OCI-LY7 (cell line): ENCODE measurements around the gene AK5. TPM values are rescaled to one million over a fixed set of nuclear protein-coding genes. Genes with fewer than 3 reads are reported as not detected.
A peak's percentile ranks its signal among the peaks of the same experiment; 100 is the strongest.

Experiments
- BruUV-seq: library from RNA; stranded (reverse); fragments of 400-500 nt; replicated peaks from 2 replicates; lab custom pipeline; 2021; lab: Mats Ljungman, UMichigan
- CTCF ChIA-PET: fragments of 300-600 bp; sonication (Branson Sonifier 250); formaldehyde crosslinking; loops from one replicate; lab custom pipeline; 2022; ENCODE audit warnings: antibody characterized with exemption; ENCODE audit not compliant: unreplicated experiment; lab: Charles Lee
- POLR2A ChIA-PET: fragments of 300-600 bp; sonication (Branson Sonifier 250); formaldehyde crosslinking; loops from one replicate; lab custom pipeline; 2022; ENCODE audit warnings: antibody characterized with exemption; lab: Charles Lee
- DNase-seq: peaks from one replicate; pipeline ENCODE4 v3.0.0-alpha.2; 2015; ENCODE audit warnings: low spot score
- H2AFZ ChIP-seq: fragments of 200-600 bp; sonication (generic), shearing (Covaris generic); 2 replicates; pipeline ENCODE4 v1.6.1; 2014; ENCODE audit warnings: mild to moderate bottlenecking, antibody characterized with exemption, low read length, moderate library complexity
- H3K27ac ChIP-seq: fragments of 200-600 bp; sonication (generic); 2 replicates; pipeline ENCODE4 v1.5.1; 2014; ENCODE audit warnings: mixed run types, low read depth, mild to moderate bottlenecking, moderate library complexity, low read length, inconsistent platforms; ENCODE audit not compliant: poor library complexity, severe bottlenecking
- H3K36me3 ChIP-seq: fragments of 200-600 bp; sonication (generic); 2 replicates; pipeline ENCODE4 v1.6.1; 2014; ENCODE audit warnings: mild to moderate bottlenecking, antibody characterized with exemption, low read length, moderate library complexity, mixed read lengths; ENCODE audit not compliant: insufficient read depth
- H3K4me1 ChIP-seq: fragments of 200-600 bp; sonication (generic); 2 replicates; pipeline ENCODE4 v1.5.1; 2014; ENCODE audit warnings: mild to moderate bottlenecking, low read length; ENCODE audit not compliant: insufficient read depth, poor library complexity, severe bottlenecking
- H3K4me2 ChIP-seq: fragments of 200-600 bp; sonication (generic); 2 replicates; pipeline ENCODE4 v1.6.1; 2014; ENCODE audit warnings: mild to moderate bottlenecking, low read length
- H3K4me3 ChIP-seq: fragments of 200-600 bp; sonication (generic); 2 replicates; pipeline ENCODE4 v1.5.1; 2014; ENCODE audit warnings: mild to moderate bottlenecking, low read depth, low read length; ENCODE audit not compliant: poor library complexity, severe bottlenecking
- H3K79me2 ChIP-seq: fragments of 200-600 bp; sonication (generic); 2 replicates; pipeline ENCODE4 v1.6.1; 2016; ENCODE audit warnings: low read depth, mild to moderate bottlenecking, low read length, moderate library complexity, mixed read lengths; ENCODE audit not compliant: insufficient read depth
- H3K9me2 ChIP-seq: fragments of 200-600 bp; sonication (generic); 2 replicates; pipeline ENCODE4 v1.6.1; 2016; ENCODE audit warnings: mild to moderate bottlenecking, low read length, mixed read lengths; ENCODE audit not compliant: insufficient read depth
- H3K9me3 ChIP-seq: fragments of 200-600 bp; sonication (generic); 2 replicates; pipeline ENCODE4 v1.6.1; 2014; ENCODE audit warnings: mild to moderate bottlenecking, mixed run types, low read length, mixed read lengths
- H4K20me1 ChIP-seq: fragments of 200-600 bp; sonication (generic); 2 replicates; pipeline ENCODE4 v1.6.1; 2014; ENCODE audit warnings: mild to moderate bottlenecking, antibody characterized with exemption, low read length, moderate library complexity, mixed read lengths; ENCODE audit not compliant: insufficient read depth
- CTCF ChIP-seq: fragments of 200-600 bp; sonication (generic); conservative IDR thresholded peaks from 2 replicates; pipeline ENCODE4 v1.5.1; 2014; ENCODE audit warnings: mild to moderate bottlenecking, antibody characterized with exemption, low read length, moderate library complexity, mixed read lengths
- EZH2phosphoT487 ChIP-seq: fragments of 200-600 bp; sonication (generic); IDR thresholded peaks from 2 replicates; pipeline ENCODE4 v1.6.1; 2018; ENCODE audit warnings: low read depth, borderline replicate concordance, mild to moderate bottlenecking, mixed run types, antibody characterized with exemption, low read length, moderate library complexity, mixed read lengths
- intact Hi-C: fragments of 100-400 bp; cut with micrococcal nuclease; formaldehyde crosslinking; loops from one replicate; pipeline ENCODE4 v1.10.0; 2022; ENCODE audit not compliant: unreplicated experiment
- total RNA-seq, 2 experiments: library from RNA; depleted of rRNA in 1 of 2; stranded (reverse); fragments of >200 nt in 1 of 2; shearing (Covaris generic) in 1 of 2; gene quantifications; 2 replicates each; pipeline ENCODE4 v1.2.3, GENCODE V29; 2014 to 2022

Gene AK5
- total RNA-seq, 2 experiments from 2014 or later: not detected

GRCh38 chr1:77287535-77287934, 5.7 kb downstream of the AK5 start:
- Histone ChIP-seq H3K4me3 (no peak overlapping the region), H3K36me3 (no peaks in the 10 kb centered on the region), H3K4me1 (peaks cover 16% of the 10 kb centered on the region), H3K79me2 (no peaks in the 10 kb centered on the region), H2AFZ (no peak overlapping the region), H3K9me2 (no peaks in the 10 kb centered on the region), H3K4me2 (no peak overlapping the region), H3K27ac (no peak overlapping the region), H3K9me3 (no peaks in the 10 kb centered on the region), H4K20me1 (no peaks in the 10 kb centered on the region)
- POLR2A ChIA-PET: no interaction called here
- no TSS peak for BruUV-seq
- no peak for DNase-seq
- CTCF ChIA-PET: no interaction called here
- intact Hi-C loops: no loop called here
- TF ChIP-seq EZH2phosphoT487 (no peak), CTCF (no peak)

- H3K79me2 ChIP-seq: no peaks in the 10 kb centered on the region
- no peaks in the 10 kb centered on the region for H3K9me2 ChIP-seq
- H3K4me3 ChIP-seq: no peak overlapping the region
- no TSS peak for BruUV-seq
- H3K4me2 ChIP-seq: peak overlapping the region; percentile 33
- intact Hi-C loops: no loop called here
- CTCF ChIA-PET: no interaction called here
- no peak overlapping the region for H3K27ac ChIP-seq
- no peaks in the 10 kb centered on the region for H3K9me3 ChIP-seq
- H3K4me1 ChIP-seq: peaks cover 16% of the 10 kb centered on the region
- no peaks in the 10 kb centered on the region for H3K36me3 ChIP-seq
- H4K20me1 ChIP-seq: no peaks in the 10 kb centered on the region
- H2AFZ ChIP-seq: peak overlapping the region; percentile 30; the same call in 1 of the 2 replicates
- POLR2A ChIA-PET: no interaction called here
- TF ChIP-seq EZH2phosphoT487 (no peak), CTCF (no peak)
- no peak for DNase-seq
Observed at GRCh38 chr1:77288275-77288674, 6.5 kb downstream of the AK5 start.

- Histone ChIP-seq H2AFZ (no peak overlapping the region), H3K4me2 (no peak overlapping the region), H4K20me1 (no peaks in the 10 kb centered on the region), H3K4me3 (no peak overlapping the region), H3K79me2 (no peaks in the 10 kb centered on the region), H3K4me1 (peaks cover 16% of the 10 kb centered on the region), H3K9me3 (no peaks in the 10 kb centered on the region), H3K27ac (no peak overlapping the region), H3K9me2 (no peaks in the 10 kb centered on the region), H3K36me3 (no peaks in the 10 kb centered on the region)
- BruUV-seq: no TSS peak
- POLR2A ChIA-PET: interaction anchor here (0.9 to 1.0 kb wide), 2 partner anchors 23 to 32 kb away, joined by 3 read pairs; no protein-coding TSS in a partner anchor
- intact Hi-C loops: no loop called here
- no peak for DNase-seq
- TF ChIP-seq CTCF: no peak
- no peak for TF ChIP-seq EZH2phosphoT487
- CTCF ChIA-PET: no interaction called here
Observed at GRCh38 chr1:77290576-77290975, 8.8 kb downstream of the AK5 start.
